ENCODE data around the gene POR.

Gene POR

GRCh38 chr7:75979759-75980429 lies 64.9 kb downstream of the POR start:
- no peak for DNase-seq (ENCODE audit: low read depth in 2 of 2)

GRCh38 chr7:75980430-75981202 lies 65.7 kb downstream of the POR start:
- DNase-seq (ENCODE audit: low read depth in 2 of 2): no peak

GRCh38 chr7:75981203-75981452 lies 66.2 kb downstream of the POR start:
- no peak for DNase-seq (ENCODE audit: low read depth in 2 of 2)

- no peak for DNase-seq (ENCODE audit: low read depth in 2 of 2)
These were observed 66.7 kb downstream of the POR start for GRCh38 chr7:75981453-75982305.

- no peak for DNase-seq (ENCODE audit: low read depth in 2 of 2)
These were observed 67.5 kb downstream of the POR start for GRCh38 chr7:75982306-75983064.

GRCh38 chr7:75983471-75984129 lies 68.6 kb downstream of the POR start:
- no peak for DNase-seq (ENCODE audit: low read depth in 2 of 2)

- no peak for DNase-seq (ENCODE audit: low read depth in 2 of 2)
These were observed 69.4 kb downstream of the POR start for GRCh38 chr7:75984130-75985008.

GRCh38 chr7:75985009-75985517 lies 70.1 kb downstream of the POR start:
- no peak for DNase-seq (ENCODE audit: low read depth in 2 of 2)

- DNase-seq (ENCODE audit: low read depth in 2 of 2): no peak
These were observed 70.7 kb downstream of the POR start for GRCh38 chr7:75985518-75986146.

- no peak for DNase-seq (ENCODE audit: low read depth in 2 of 2)
These were observed 71.3 kb downstream of the POR start for GRCh38 chr7:75986147-75986781.

GRCh38 chr7:75987026-75987804 lies 72.3 kb downstream of the POR start:
- DNase-seq (ENCODE audit: low read depth in 2 of 2): no peak

GRCh38 chr7:75987805-75988567 lies 73.0 kb downstream of the POR start:
- DNase-seq (ENCODE audit: low read depth in 2 of 2): no peak

- no peak for DNase-seq (ENCODE audit: low read depth in 2 of 2)
These were observed 73.9 kb downstream of the POR start for GRCh38 chr7:75988568-75989499.

- no peak for DNase-seq (ENCODE audit: low read depth in 2 of 2)
These were observed 74.8 kb downstream of the POR start for GRCh38 chr7:75989500-75990388.

GRCh38 chr7:75991531-75992082 lies 76.7 kb downstream of the POR start:
- no peak for DNase-seq (ENCODE audit: low read depth in 2 of 2)
